ENCODE measurements around the gene FGF14.

DNA sequence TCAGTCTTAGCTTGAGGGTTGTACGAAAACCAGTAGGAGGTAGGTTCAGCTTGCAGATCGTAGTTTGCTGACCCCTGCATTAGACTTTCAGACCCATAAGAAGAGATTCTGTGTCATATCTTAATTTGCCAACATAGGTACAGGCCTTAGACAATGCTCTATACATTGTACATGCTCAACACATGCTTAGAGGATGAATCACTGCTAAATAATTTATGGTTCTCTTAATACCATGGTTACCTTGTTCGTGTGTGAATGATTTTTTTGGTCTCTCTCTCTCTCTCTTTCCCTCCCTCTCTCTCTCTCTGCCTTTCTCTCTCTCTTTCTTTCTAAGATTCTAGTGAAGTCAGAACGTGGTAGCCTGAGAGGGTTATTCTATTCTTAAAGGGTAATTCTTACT is 112.2 kb downstream of the FGF14 start:
- TF ChIP-seq POLR2A (IDR thresholded peaks at IDR 0.05) (no peak), POLR2AphosphoS5 (IDR thresholded peaks at IDR 0.05) (no peak)
- TF ChIP-seq, protein P1, sequence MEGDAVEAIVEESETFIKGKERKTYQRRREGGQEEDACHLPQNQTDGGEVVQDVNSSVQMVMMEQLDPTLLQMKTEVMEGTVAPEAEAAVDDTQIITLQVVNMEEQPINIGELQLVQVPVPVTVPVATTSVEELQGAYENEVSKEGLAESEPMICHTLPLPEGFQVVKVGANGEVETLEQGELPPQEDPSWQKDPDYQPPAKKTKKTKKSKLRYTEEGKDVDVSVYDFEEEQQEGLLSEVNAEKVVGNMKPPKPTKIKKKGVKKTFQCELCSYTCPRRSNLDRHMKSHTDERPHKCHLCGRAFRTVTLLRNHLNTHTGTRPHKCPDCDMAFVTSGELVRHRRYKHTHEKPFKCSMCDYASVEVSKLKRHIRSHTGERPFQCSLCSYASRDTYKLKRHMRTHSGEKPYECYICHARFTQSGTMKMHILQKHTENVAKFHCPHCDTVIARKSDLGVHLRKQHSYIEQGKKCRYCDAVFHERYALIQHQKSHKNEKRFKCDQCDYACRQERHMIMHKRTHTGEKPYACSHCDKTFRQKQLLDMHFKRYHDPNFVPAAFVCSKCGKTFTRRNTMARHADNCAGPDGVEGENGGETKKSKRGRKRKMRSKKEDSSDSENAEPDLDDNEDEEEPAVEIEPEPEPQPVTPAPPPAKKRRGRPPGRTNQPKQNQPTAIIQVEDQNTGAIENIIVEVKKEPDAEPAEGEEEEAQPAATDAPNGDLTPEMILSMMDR (IDR thresholded peaks at IDR 0.05): no peak
